ENCODE measurements around the gene PDE8B.
A peak's percentile ranks its signal among the peaks of the same experiment; 100 is the strongest.

Gene PDE8B

GRCh38 chr5:77418162-77418561 lies 207.7 kb downstream of the PDE8B start:
- no peak for DNase-seq

GRCh38 chr5:77418601-77419581 lies 208.4 kb downstream of the PDE8B start:
- peak; percentile 22 for DNase-seq

GRCh38 chr5:77419644-77420582 lies 209.4 kb downstream of the PDE8B start:
- DNase-seq: no peak

GRCh38 chr5:77420940-77421339 lies 210.5 kb downstream of the PDE8B start:
- no peak for DNase-seq

- DNase-seq: peak; percentile 29
Observed at GRCh38 chr5:77423022-77423750, 212.7 kb downstream of the PDE8B start.

- no peak for DNase-seq
Observed at GRCh38 chr5:77424921-77425320, 214.4 kb downstream of the PDE8B start.

- DNase-seq: no peak
Observed at GRCh38 chr5:77425420-77425819, 214.9 kb downstream of the PDE8B start.

GRCh38 chr5:77425998-77426659 lies 215.6 kb downstream of the PDE8B start:
- no peak for DNase-seq

GRCh38 chr5:77426670-77427069 lies 216.2 kb downstream of the PDE8B start:
- DNase-seq: peak; percentile 75

GRCh38 chr5:77427998-77428397 lies 217.5 kb downstream of the PDE8B start:
- peak; percentile 54 for DNase-seq

- DNase-seq: no peak
Observed at GRCh38 chr5:77428526-77428925, 218.0 kb downstream of the PDE8B start.

GRCh38 chr5:77430726-77431125 lies 220.2 kb downstream of the PDE8B start:
- peak; percentile 32 for DNase-seq

- DNase-seq: peak; percentile 19
Observed at GRCh38 chr5:77431286-77431685, 220.8 kb downstream of the PDE8B start.

- no peak for DNase-seq
Observed at GRCh38 chr5:77431719-77432118, 221.2 kb downstream of the PDE8B start.

GRCh38 chr5:77437194-77437593 lies 226.7 kb downstream of the PDE8B start:
- DNase-seq: peak; percentile 23

- DNase-seq: no peak
Observed at GRCh38 chr5:77438071-77438470, 227.6 kb downstream of the PDE8B start.

GRCh38 chr5:77443670-77444069 lies 233.2 kb downstream of the PDE8B start:
- DNase-seq: no peak

GRCh38 chr5:77444356-77444755 lies 233.9 kb downstream of the PDE8B start:
- peak; percentile 22 for DNase-seq

- DNase-seq: no peak
Observed at GRCh38 chr5:77448831-77449230, 238.4 kb downstream of the PDE8B start.

- DNase-seq: no peak
Observed at GRCh38 chr5:77449277-77449676, 238.8 kb downstream of the PDE8B start.

- DNase-seq: peak; percentile 27
Observed at GRCh38 chr5:77449981-77450380, 239.5 kb downstream of the PDE8B start.

GRCh38 chr5:77452351-77452750 lies 241.9 kb downstream of the PDE8B start:
- DNase-seq: no peak
